ENCODE results near the gene TMEM126B. TPM values are rescaled to one million over a fixed set of nuclear protein-coding genes. Genes with fewer than 3 reads are reported as not detected.
"Not testable (repeated sequence)": the region's sequence is repeated elsewhere in the genome, so short reads cannot be mapped to it uniquely, and the experiment has no call there.

TMEM126B gene
- total and polyA plus RNA-seq, 7 donors, result 39.3 to 108 (median 75.1) TPM

- no peak overlapping the region for H3K4me3 ChIP-seq
- 93 to 98% methylated on average over 1 of the region's 1 CpG for WGBS, 2 donors
- TF ChIP-seq POLR2AphosphoS5 (IDR thresholded peaks at IDR 0.05), result no peak
- no peak for TF ChIP-seq POLR2A (IDR thresholded peaks at IDR 0.05)
- TF ChIP-seq CTCF (IDR thresholded peaks at IDR 0.05), result no peak
- no peak for TF ChIP-seq EP300 (IDR thresholded peaks at IDR 0.05)
These were observed 39.8 kb downstream of the TMEM126B start for GRCh38 chr11:85668157-85668556.

GRCh38 chr11:85670949-85671663, 42.7 kb downstream of the TMEM126B start:
- H3K27ac ChIP-seq; DNase-seq; intact Hi-C loops (cut with DNase I); H3K36me3 ChIP-seq; H3K9me3 ChIP-seq; H3K4me3 ChIP-seq; H3K27me3 ChIP-seq; H3K4me1 ChIP-seq: not testable (repeated sequence)

More at GRCh38 chr11:85668157-85668556, 39.8 kb downstream of the TMEM126B start:
- DNase-seq, result no peak
- no peaks in the 10 kb centered on the region for H3K27me3 ChIP-seq
- H3K9me3 ChIP-seq, result no peaks in the 10 kb centered on the region
- peaks cover 0 to 6% (median 2%) of the 10 kb centered on the region in 4 donors for H3K4me1 ChIP-seq
- intact Hi-C loops (cut with DNase I), result loop anchor here (10.0 kb wide), 2 partner anchors 73 to 577 kb away; partner anchors contain the start of gene EED
- no peak overlapping the region for H3K27ac ChIP-seq
- H3K36me3 ChIP-seq, result no peaks in the 10 kb centered on the region

- no peaks in the 10 kb centered on the region for H3K9me3 ChIP-seq
- H3K4me1 ChIP-seq, result no peaks in the 10 kb centered on the region
- H3K27ac ChIP-seq, result no peak overlapping the region
- no peaks in the 10 kb centered on the region for H3K27me3 ChIP-seq
- no peak overlapping the region for H3K4me3 ChIP-seq
- TF ChIP-seq POLR2A (IDR thresholded peaks at IDR 0.05) (no peak), EP300 (IDR thresholded peaks at IDR 0.05) (no peak), POLR2AphosphoS5 (IDR thresholded peaks at IDR 0.05) (no peak)
- 89 to 92% methylated on average over 8 of the region's 8 CpGs for WGBS, 2 donors
- no peaks in the 10 kb centered on the region for H3K36me3 ChIP-seq
- DNase-seq, result no peak
- intact Hi-C loops (cut with DNase I), result no loop called here
These were observed 43.9 kb downstream of the TMEM126B start for GRCh38 chr11:85672105-85672902.

GRCh38 chr11:85673393-85673792, 45.0 kb downstream of the TMEM126B start:
- TF ChIP-seq CTCF (IDR thresholded peaks at IDR 0.05), result no peak
- no peak for TF ChIP-seq POLR2AphosphoS5 (IDR thresholded peaks at IDR 0.05)
- no peak for TF ChIP-seq EP300 (IDR thresholded peaks at IDR 0.05)
- TF ChIP-seq POLR2A (IDR thresholded peaks at IDR 0.05), result no peak
- intact Hi-C loops (cut with DNase I), result no loop called here
- no peaks in the 10 kb centered on the region for H3K4me1 ChIP-seq
- H3K9me3 ChIP-seq, result no peaks in the 10 kb centered on the region
- H3K36me3 ChIP-seq, result no peaks in the 10 kb centered on the region
- no peak overlapping the region for H3K4me3 ChIP-seq
- whole genome bisulfite sequencing, 2 donors, result 93 to 96% methylated on average over 3 of the region's 3 CpGs
- no peaks in the 10 kb centered on the region for H3K27me3 ChIP-seq
- DNase-seq, result no peak
- no peak overlapping the region for H3K27ac ChIP-seq

GRCh38 chr11:85679576-85679975, 51.2 kb downstream of the TMEM126B start:
- WGBS, 2 donors, result 88 to 91% methylated on average over 4 of the region's 4 CpGs
- DNase-seq, result no peak
- Histone ChIP-seq H3K9me3 (no peaks in the 10 kb centered on the region), H3K36me3 (no peaks in the 10 kb centered on the region), H3K27me3 (no peaks in the 10 kb centered on the region), H3K27ac (no peak overlapping the region), H3K4me1 (peaks cover 0 to 4% (median 0%) of the 10 kb centered on the region in 4 donors), H3K4me3 (no peak overlapping the region)
- intact Hi-C loops (cut with DNase I), result no loop called here
- TF ChIP-seq CTCF (IDR thresholded peaks at IDR 0.05), result no peak
- TF ChIP-seq EP300 (IDR thresholded peaks at IDR 0.05), result no peak
- TF ChIP-seq POLR2AphosphoS5 (IDR thresholded peaks at IDR 0.05), result no peak
- no peak for TF ChIP-seq POLR2A (IDR thresholded peaks at IDR 0.05)

All from sigmoid colon (tissue), 7 donors.